HT-29 (cell line): ENCODE data around the gene NUSAP1. TPM values are rescaled to one million over a fixed set of nuclear protein-coding genes. Genes with fewer than 3 reads are reported as not detected.
"Not testable (repeated sequence)": the region's sequence is repeated elsewhere in the genome, so short reads cannot be mapped to it uniquely, and the experiment has no call there.

ENCODE experiments used
- DNase-seq: peaks from one replicate; pipeline ENCODE4 v3.0.0-alpha.2; 2015; ENCODE audit warnings: low spot score
- total RNA-seq: library from RNA; depleted of rRNA; stranded (reverse); fragments of >200 nt; shearing (Covaris generic); gene quantifications from 2 replicates; pipeline ENCODE4 v1.2.3, GENCODE V29; 2014; rRNA removed

The NUSAP1 gene
- total RNA-seq, 1 experiment from 2014 or later = 167 TPM

- DNase-seq = no peak
Observed at GRCh38 chr15:41411031-41411430, 78.3 kb downstream of the NUSAP1 start.

- DNase-seq = no peak
Observed at GRCh38 chr15:41411441-41411840, 78.8 kb downstream of the NUSAP1 start.

GRCh38 chr15:41416128-41416741 is 83.6 kb downstream of the NUSAP1 start:
- DNase-seq = no peak

GRCh38 chr15:41416742-41417417 is 84.2 kb downstream of the NUSAP1 start, which contains the start of gene RTF1:
RTF1 (plus strand) TSS chr15:41417095; CDS start chr15:41417116, 21 bp downstream.
- peak; percentile 96 for DNase-seq

GRCh38 chr15:41417418-41418195 is 84.9 kb downstream of the NUSAP1 start:
- DNase-seq = peak; percentile 52

GRCh38 chr15:41423979-41424659 is 91.4 kb downstream of the NUSAP1 start:
- no peak for DNase-seq

GRCh38 chr15:41424809-41425208 is 92.1 kb downstream of the NUSAP1 start:
- DNase-seq = no peak

- DNase-seq = not testable (repeated sequence)
Observed at GRCh38 chr15:41425907-41426306, 93.2 kb downstream of the NUSAP1 start.

- DNase-seq = no peak
Observed at GRCh38 chr15:41429003-41429890, 96.6 kb downstream of the NUSAP1 start.

Other genes starting within 250 kb of the NUSAP1 start
- gene INO80, start 216.6 kb upstream of the NUSAP1 start, total RNA-seq = 57.1 and 66.9 TPM in 2 replicates
- gene EXD1, start 102.1 kb upstream of the NUSAP1 start, total RNA-seq = not detected in 2 replicates
- 115 and 135 TPM in 2 replicates for gene CHP1, start 101.6 kb upstream of the NUSAP1 start, total RNA-seq
- gene OIP5, start 290 bp upstream of the NUSAP1 start, total RNA-seq = 40.2 and 46.1 TPM in 2 replicates
- 11.2 and 11.4 TPM in 2 replicates for gene NDUFAF1, start 69.6 kb downstream of the NUSAP1 start, total RNA-seq
- gene RTF1, start 84.2 kb downstream of the NUSAP1 start, total RNA-seq = 13.4 and 21.0 TPM in 2 replicates
- gene ITPKA, start 161.0 kb downstream of the NUSAP1 start, total RNA-seq = 7.3 and 9.7 TPM in 2 replicates
- 0.05 TPM in 2 replicates for gene LTK, start 180.9 kb downstream of the NUSAP1 start, total RNA-seq
- gene RPAP1, start 211.4 kb downstream of the NUSAP1 start, total RNA-seq = 37.5 and 43.7 TPM in 2 replicates
- gene TYRO3, start 226.3 kb downstream of the NUSAP1 start, total RNA-seq = 9.2 and 12.3 TPM in 2 replicates